Tibial nerve (tissue), 4 donors: Measurements from ENCODE around the gene HNRNPU.

Experiments
- CTCF ChIP-seq, 5 experiments: fragments of 200-600 bp in 3 of 5; fragments of 450-650 bp in 2 of 5; sonication (generic) in 3 of 5; IDR thresholded peaks; one replicate each; pipeline ENCODE4 v1.5.1; 2016 to 2019; ENCODE audit warnings: antibody characterized with exemption in 5 of 5, mild to moderate bottlenecking in 3 of 5, moderate library complexity in 2 of 5
- EP300 ChIP-seq, 2 donors: sonication (generic); formaldehyde crosslinking; IDR thresholded peaks; one replicate each; pipeline ENCODE4 v1.6.1; 2017; ENCODE audit warnings: antibody characterized with exemption in 2 of 2, mild to moderate bottlenecking in 1 of 2
- POLR2A ChIP-seq, 2 donors: fragments of 450-650 bp; IDR thresholded peaks; one replicate each; pipeline ENCODE4 v1.6.1; 2017; ENCODE audit warnings: antibody characterized with exemption in 2 of 2, mild to moderate bottlenecking in 2 of 2, moderate library complexity in 2 of 2

GRCh38 chr1:244837597-244838258 is 26.6 kb downstream of the HNRNPU start:
- no peak for TF ChIP-seq CTCF (IDR thresholded peaks at IDR 0.05)
- no peak for TF ChIP-seq POLR2A (IDR thresholded peaks at IDR 0.05)
- peak in 1 of 2 donors; percentile 36 for TF ChIP-seq EP300 (IDR thresholded peaks at IDR 0.05)
